Stimulated activated CD4-positive, alpha-beta T cell treated with anti-CD3 and anti-CD28 coated beads, Interleukin-12 subunit alpha, Interleukin-12 subunit beta, amount 100 ng/mL, for 4 hours (primary cell): ENCODE data around the gene GRK6.

Experiments
- DNase-seq: peaks from one replicate; pipeline ENCODE4 v3.0.0-alpha.2; 2020

The GRK6 gene

GRCh38 chr5:177455036-177455660, 28.7 kb downstream of the GRK6 start:
- peak; percentile 94 for DNase-seq

- peak; percentile 97 for DNase-seq
These were observed 29.4 kb downstream of the GRK6 start for GRCh38 chr5:177455661-177456590.

GRCh38 chr5:177456591-177456964, 30.1 kb downstream of the GRK6 start:
- no peak for DNase-seq

GRCh38 chr5:177456976-177457851, 30.7 kb downstream of the GRK6 start:
- DNase-seq, result no peak

- DNase-seq, result no peak
These were observed 31.6 kb downstream of the GRK6 start for GRCh38 chr5:177457852-177458681.

- DNase-seq, result no peak
These were observed 32.5 kb downstream of the GRK6 start for GRCh38 chr5:177458912-177459350.

- no peak for DNase-seq
These were observed 32.9 kb downstream of the GRK6 start for GRCh38 chr5:177459357-177459756.

GRCh38 chr5:177459819-177460628, 33.5 kb downstream of the GRK6 start:
- no peak for DNase-seq

GRCh38 chr5:177462021-177462670, 35.7 kb downstream of the GRK6 start:
- no peak for DNase-seq

GRCh38 chr5:177465044-177465443, 38.6 kb downstream of the GRK6 start:
- no peak for DNase-seq

- DNase-seq, result no peak
These were observed 40.4 kb downstream of the GRK6 start for GRCh38 chr5:177466861-177467260.

- no peak for DNase-seq
These were observed 41.0 kb downstream of the GRK6 start for GRCh38 chr5:177467436-177467835.

- DNase-seq, result no peak
These were observed 41.8 kb downstream of the GRK6 start for GRCh38 chr5:177468329-177468684.

GRCh38 chr5:177468685-177469628, 42.5 kb downstream of the GRK6 start:
- DNase-seq, result no peak

- no peak for DNase-seq
These were observed 43.5 kb downstream of the GRK6 start for GRCh38 chr5:177469750-177470525.

- no peak for DNase-seq
These were observed 44.5 kb downstream of the GRK6 start for GRCh38 chr5:177470759-177471536.

- DNase-seq, result no peak
These were observed 45.3 kb downstream of the GRK6 start for GRCh38 chr5:177471610-177472356.
